OCI-LY7 (cell line): Measurements from ENCODE around the gene BPIFB6. TPM values are rescaled to one million over a fixed set of nuclear protein-coding genes. Genes with fewer than 3 reads are reported as not detected.

Experiments used
- BruUV-seq: library from RNA; stranded (reverse); fragments of 400-500 nt; replicated peaks from 2 replicates; lab custom pipeline; 2021; lab: Mats Ljungman, UMichigan
- CTCF ChIA-PET: fragments of 300-600 bp; sonication (Branson Sonifier 250); formaldehyde crosslinking; loops from one replicate; lab custom pipeline; 2022; ENCODE audit warnings: antibody characterized with exemption; ENCODE audit not compliant: unreplicated experiment; lab: Charles Lee
- POLR2A ChIA-PET: fragments of 300-600 bp; sonication (Branson Sonifier 250); formaldehyde crosslinking; loops from one replicate; lab custom pipeline; 2022; ENCODE audit warnings: antibody characterized with exemption; lab: Charles Lee
- DNase-seq: peaks from one replicate; pipeline ENCODE4 v3.0.0-alpha.2; 2015; ENCODE audit warnings: low spot score
- H2AFZ ChIP-seq: fragments of 200-600 bp; sonication (generic), shearing (Covaris generic); 2 replicates; pipeline ENCODE4 v1.6.1; 2014; ENCODE audit warnings: mild to moderate bottlenecking, antibody characterized with exemption, low read length, moderate library complexity
- H3K27ac ChIP-seq: fragments of 200-600 bp; sonication (generic); 2 replicates; pipeline ENCODE4 v1.5.1; 2014; ENCODE audit warnings: mixed run types, low read depth, mild to moderate bottlenecking, moderate library complexity, low read length, inconsistent platforms; ENCODE audit not compliant: poor library complexity, severe bottlenecking
- H3K36me3 ChIP-seq: fragments of 200-600 bp; sonication (generic); 2 replicates; pipeline ENCODE4 v1.6.1; 2014; ENCODE audit warnings: mild to moderate bottlenecking, antibody characterized with exemption, low read length, moderate library complexity, mixed read lengths; ENCODE audit not compliant: insufficient read depth
- H3K4me1 ChIP-seq: fragments of 200-600 bp; sonication (generic); 2 replicates; pipeline ENCODE4 v1.5.1; 2014; ENCODE audit warnings: mild to moderate bottlenecking, low read length; ENCODE audit not compliant: insufficient read depth, poor library complexity, severe bottlenecking
- H3K4me2 ChIP-seq: fragments of 200-600 bp; sonication (generic); 2 replicates; pipeline ENCODE4 v1.6.1; 2014; ENCODE audit warnings: mild to moderate bottlenecking, low read length
- H3K4me3 ChIP-seq: fragments of 200-600 bp; sonication (generic); 2 replicates; pipeline ENCODE4 v1.5.1; 2014; ENCODE audit warnings: mild to moderate bottlenecking, low read depth, low read length; ENCODE audit not compliant: poor library complexity, severe bottlenecking
- H3K79me2 ChIP-seq: fragments of 200-600 bp; sonication (generic); 2 replicates; pipeline ENCODE4 v1.6.1; 2016; ENCODE audit warnings: low read depth, mild to moderate bottlenecking, low read length, moderate library complexity, mixed read lengths; ENCODE audit not compliant: insufficient read depth
- H3K9me2 ChIP-seq: fragments of 200-600 bp; sonication (generic); 2 replicates; pipeline ENCODE4 v1.6.1; 2016; ENCODE audit warnings: mild to moderate bottlenecking, low read length, mixed read lengths; ENCODE audit not compliant: insufficient read depth
- H3K9me3 ChIP-seq: fragments of 200-600 bp; sonication (generic); 2 replicates; pipeline ENCODE4 v1.6.1; 2014; ENCODE audit warnings: mild to moderate bottlenecking, mixed run types, low read length, mixed read lengths
- H4K20me1 ChIP-seq: fragments of 200-600 bp; sonication (generic); 2 replicates; pipeline ENCODE4 v1.6.1; 2014; ENCODE audit warnings: mild to moderate bottlenecking, antibody characterized with exemption, low read length, moderate library complexity, mixed read lengths; ENCODE audit not compliant: insufficient read depth
- CTCF ChIP-seq: fragments of 200-600 bp; sonication (generic); conservative IDR thresholded peaks from 2 replicates; pipeline ENCODE4 v1.5.1; 2014; ENCODE audit warnings: mild to moderate bottlenecking, antibody characterized with exemption, low read length, moderate library complexity, mixed read lengths
- EZH2phosphoT487 ChIP-seq: fragments of 200-600 bp; sonication (generic); IDR thresholded peaks from 2 replicates; pipeline ENCODE4 v1.6.1; 2018; ENCODE audit warnings: low read depth, borderline replicate concordance, mild to moderate bottlenecking, mixed run types, antibody characterized with exemption, low read length, moderate library complexity, mixed read lengths
- intact Hi-C: fragments of 100-400 bp; cut with micrococcal nuclease; formaldehyde crosslinking; loops from one replicate; pipeline ENCODE4 v1.10.0; 2022; ENCODE audit not compliant: unreplicated experiment
- total RNA-seq, 2 experiments: library from RNA; depleted of rRNA in 1 of 2; stranded (reverse); fragments of >200 nt in 1 of 2; shearing (Covaris generic) in 1 of 2; gene quantifications; 2 replicates each; pipeline ENCODE4 v1.2.3, GENCODE V29; 2014 to 2022

BPIFB6 gene
- total RNA-seq, 2 experiments from 2014 or later = not detected

GRCh38 chr20:33091693-33092092 is 60.2 kb downstream of the BPIFB6 start:
- intact Hi-C loops = no loop called here
- no peaks in the 10 kb centered on the region for H3K4me1 ChIP-seq
- no peaks in the 10 kb centered on the region; the same call in 1 of the 2 replicates for H4K20me1 ChIP-seq
- POLR2A ChIA-PET = interaction anchor here (0.6 kb wide), 1 partner anchor 1326 kb away, joined by 3 read pairs; no protein-coding TSS in a partner anchor
- no peak overlapping the region for H3K4me2 ChIP-seq
- H2AFZ ChIP-seq = no peak overlapping the region
- no peaks in the 10 kb centered on the region for H3K9me2 ChIP-seq
- CTCF ChIA-PET = no interaction called here
- no peak overlapping the region for H3K4me3 ChIP-seq
- no peak for TF ChIP-seq EZH2phosphoT487
- TF ChIP-seq CTCF = no peak
- no peak overlapping the region for H3K27ac ChIP-seq
- H3K9me3 ChIP-seq = no peaks in the 10 kb centered on the region
- H3K36me3 ChIP-seq = no peaks in the 10 kb centered on the region
- BruUV-seq = no TSS peak
- H3K79me2 ChIP-seq = no peaks in the 10 kb centered on the region
- no peak for DNase-seq

DNA sequence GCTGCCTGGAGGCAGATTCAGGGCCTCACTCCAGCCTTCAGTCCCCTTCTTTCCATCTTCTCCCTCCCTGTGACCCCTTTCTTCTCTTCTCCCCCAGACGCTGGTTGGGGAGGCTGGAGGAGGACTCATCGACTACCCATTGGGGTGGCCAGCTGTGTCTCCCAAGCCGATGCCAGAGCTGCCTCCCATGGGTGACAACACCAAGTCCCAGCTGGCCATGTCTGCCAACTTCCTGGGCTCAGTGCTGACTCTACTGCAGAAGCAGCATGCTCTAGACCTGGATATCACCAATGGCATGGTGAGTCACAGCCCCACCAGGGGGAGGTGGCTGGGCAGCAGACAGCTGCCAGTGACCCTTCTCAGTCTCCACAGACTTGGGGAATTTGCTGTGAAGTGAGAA is 60.9 kb downstream of the BPIFB6 start:
- ChIA-PET CTCF (no interaction called here), POLR2A (interaction anchor here (0.6 kb wide), 1 partner anchor 1325 kb away, joined by 3 read pairs; no protein-coding TSS in a partner anchor)
- Histone ChIP-seq H3K9me2 (no peaks in the 10 kb centered on the region), H3K27ac (no peak overlapping the region), H3K36me3 (no peaks in the 10 kb centered on the region), H2AFZ (no peak overlapping the region), H3K79me2 (no peaks in the 10 kb centered on the region), H3K9me3 (no peaks in the 10 kb centered on the region), H4K20me1 (no peaks in the 10 kb centered on the region; the same call in 1 of the 2 replicates), H3K4me3 (no peak overlapping the region), H3K4me2 (no peak overlapping the region), H3K4me1 (no peaks in the 10 kb centered on the region)
- BruUV-seq = no TSS peak
- DNase-seq = no peak
- TF ChIP-seq CTCF (no peak), EZH2phosphoT487 (no peak)
- intact Hi-C loops = no loop called here

- no peaks in the 10 kb centered on the region for H3K9me3 ChIP-seq
- H3K4me2 ChIP-seq = no peak overlapping the region
- intact Hi-C loops = no loop called here
- no peak overlapping the region for H2AFZ ChIP-seq
- H3K36me3 ChIP-seq = no peaks in the 10 kb centered on the region
- TF ChIP-seq CTCF = no peak
- no peak for TF ChIP-seq EZH2phosphoT487
- H3K9me2 ChIP-seq = no peaks in the 10 kb centered on the region
- DNase-seq = no peak
- no peaks in the 10 kb centered on the region; the same call in 1 of the 2 replicates for H4K20me1 ChIP-seq
- H3K79me2 ChIP-seq = no peaks in the 10 kb centered on the region
- no TSS peak for BruUV-seq
- POLR2A ChIA-PET = no interaction called here
- no peak overlapping the region for H3K4me3 ChIP-seq
- no peak overlapping the region for H3K27ac ChIP-seq
- CTCF ChIA-PET = no interaction called here
- no peaks in the 10 kb centered on the region for H3K4me1 ChIP-seq
Measured at GRCh38 chr20:33093074-33093473, 61.6 kb downstream of the BPIFB6 start.
